Thoracic aorta (tissue), 2 donors: ENCODE data around the gene ETV2. TPM values are rescaled to one million over a fixed set of nuclear protein-coding genes. Genes with fewer than 3 reads are reported as not detected.

Experiments
- ATAC-seq: fragments of 150-250 bp; one replicate; pipeline ENCODE4 v1.8.0; 2017; ENCODE audit warnings: low read depth; ENCODE audit not compliant: insufficient number of reproducible peaks, low FRiP score
- DNase-seq: peaks from one replicate; pipeline ENCODE4 v3.0.0-alpha.2; 2020; ENCODE audit warnings: low spot score
- H3K27ac ChIP-seq, 2 donors: fragments of 200-600 bp; sonication (generic); 1 replicate in 1 of 2; 2 replicates in 1 of 2; pipeline ENCODE4 v1.5.1; 2016; ENCODE audit warnings: mild to moderate bottlenecking in 2 of 2, moderate library complexity in 2 of 2
- H3K27me3 ChIP-seq: fragments of 200-600 bp; sonication (generic); replicated peaks from 2 replicates; pipeline ENCODE4 v1.6.0; 2016; ENCODE audit warnings: mild to moderate bottlenecking; ENCODE audit not compliant: insufficient read depth
- H3K36me3 ChIP-seq: fragments of 200-600 bp; sonication (generic); one replicate; pipeline ENCODE4 v1.5.1; 2016
- H3K4me1 ChIP-seq, 2 donors: fragments of 200-600 bp; sonication (generic); 1 replicate in 1 of 2; 2 replicates in 1 of 2; pipeline versions ENCODE4 v1.5.1 to v1.6.0; 2016; ENCODE audit warnings: low read depth in 2 of 2, mild to moderate bottlenecking in 1 of 2; ENCODE audit not compliant: control insufficient read depth in 1 of 2
- H3K4me3 ChIP-seq: fragments of 200-600 bp; sonication (generic); 2 replicates; pipeline ENCODE4 v1.5.1; 2016; ENCODE audit warnings: mild to moderate bottlenecking
- H3K9me3 ChIP-seq: fragments of 200-600 bp; sonication (generic); 2 replicates; pipeline ENCODE4 v1.5.1; 2016
- CTCF ChIP-seq: fragments of 200-600 bp; sonication (generic); IDR thresholded peaks from one replicate; pipeline ENCODE4 v1.5.1; 2019; ENCODE audit warnings: antibody characterized with exemption
- total RNA-seq, 2 donors: library from RNA; depleted of rRNA; stranded (reverse); fragments of >200 nt; gene quantifications; one replicate each; pipeline versions ENCODE4 v1.1.0 to v1.2.3, GENCODE V29; 2016

The ETV2 gene
- total RNA-seq, 2 donors from 2014 or later: not detected

GRCh38 chr19:35657904-35658700, 16.6 kb downstream of the ETV2 start:
- DNase-seq: no peak
- Histone ChIP-seq H3K27me3 (no peaks in the 10 kb centered on the region), H3K4me3 (no peak overlapping the region), H3K36me3 (peaks cover 44% of the 10 kb centered on the region), H3K27ac (no peak overlapping the region), H3K4me1 (no peaks in the 10 kb centered on the region), H3K9me3 (no peaks in the 10 kb centered on the region)
- TF ChIP-seq CTCF: no peak
- no peak for ATAC-seq

GRCh38 chr19:35661995-35662340, 20.4 kb downstream of the ETV2 start:
- Histone ChIP-seq H3K27ac (no peak overlapping the region), H3K9me3 (no peaks in the 10 kb centered on the region), H3K4me1 (no peaks in the 10 kb centered on the region), H3K27me3 (no peaks in the 10 kb centered on the region), H3K36me3 (peaks cover 32% of the 10 kb centered on the region), H3K4me3 (no peak overlapping the region)
- no peak for TF ChIP-seq CTCF
- DNase-seq (no peak), ATAC-seq (no peak)

DNA sequence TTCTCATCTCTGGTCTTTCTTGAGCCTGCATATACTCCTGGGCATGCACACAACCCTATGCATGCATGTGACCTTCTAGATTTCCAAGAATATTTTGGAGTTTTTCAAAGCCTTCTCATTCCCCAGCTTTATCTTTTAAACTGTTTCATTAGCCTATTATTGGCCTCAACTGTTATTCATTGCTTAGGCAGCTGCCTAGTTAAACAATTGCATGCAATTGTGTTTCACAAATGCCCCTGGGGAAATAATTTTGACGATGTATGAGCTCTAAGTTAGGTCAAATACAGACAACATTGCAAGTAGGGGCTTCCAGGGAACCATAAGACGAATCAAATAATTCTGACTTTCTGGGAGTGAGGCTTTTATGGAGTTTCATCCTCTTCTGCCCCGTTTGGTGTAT, 22.4 kb downstream of the ETV2 start:
- no peak for DNase-seq
- Histone ChIP-seq H3K36me3 (peaks cover 22% of the 10 kb centered on the region), H3K4me1 (no peaks in the 10 kb centered on the region), H3K4me3 (no peak overlapping the region), H3K27ac (no peak overlapping the region), H3K27me3 (no peaks in the 10 kb centered on the region), H3K9me3 (no peaks in the 10 kb centered on the region)
- TF ChIP-seq CTCF: no peak
- no peak for ATAC-seq

- no peak for TF ChIP-seq CTCF
- H3K27ac ChIP-seq: no peak overlapping the region
- peaks cover 17% of the 10 kb centered on the region for H3K36me3 ChIP-seq
- no peaks in the 10 kb centered on the region for H3K4me1 ChIP-seq
- ATAC-seq (no peak), DNase-seq (no peak)
- no peak overlapping the region for H3K4me3 ChIP-seq
- H3K9me3 ChIP-seq: no peaks in the 10 kb centered on the region
- no peaks in the 10 kb centered on the region for H3K27me3 ChIP-seq
These were observed 23.6 kb downstream of the ETV2 start for GRCh38 chr19:35665157-35665556.

GRCh38 chr19:35665604-35666003, 24.1 kb downstream of the ETV2 start:
- no peak overlapping the region for H3K27ac ChIP-seq
- H3K27me3 ChIP-seq: no peaks in the 10 kb centered on the region
- no peaks in the 10 kb centered on the region for H3K9me3 ChIP-seq
- ATAC-seq: no peak
- no peak overlapping the region for H3K4me3 ChIP-seq
- TF ChIP-seq CTCF: no peak
- peaks cover 17% of the 10 kb centered on the region for H3K36me3 ChIP-seq
- no peak for DNase-seq
- no peaks in the 10 kb centered on the region for H3K4me1 ChIP-seq
